ENCODE data around the gene LRRC42. TPM values are rescaled to one million over a fixed set of nuclear protein-coding genes. Genes with fewer than 3 reads are reported as not detected.
"Not testable (repeated sequence)": the region's sequence is repeated elsewhere in the genome, so short reads cannot be mapped to it uniquely, and the experiment has no call there.

Gene LRRC42
- total RNA-seq, 2 donors from 2014 or later: 2.3 to 17.1 TPM

DNA sequence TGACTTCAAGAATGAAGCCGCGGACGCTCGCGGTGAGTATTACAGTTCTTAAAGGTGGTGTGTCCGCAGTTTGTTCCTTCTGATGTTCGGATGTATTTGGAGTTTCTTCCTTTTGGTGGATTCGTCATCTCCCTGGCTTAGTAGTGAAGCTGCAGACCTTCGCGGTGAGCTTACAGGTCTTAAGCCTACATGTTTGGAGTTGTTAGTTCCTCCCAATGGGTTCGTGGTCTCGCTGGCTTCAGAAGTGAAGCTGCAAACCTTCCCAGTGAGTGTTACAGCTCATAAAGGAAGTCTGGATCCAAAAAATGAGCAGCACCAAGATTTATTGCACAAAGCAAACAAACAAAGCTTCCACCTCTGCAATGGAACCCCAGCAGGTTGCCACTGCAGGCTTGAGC lies 57.1 kb downstream of the LRRC42 start:
- no peaks in the 10 kb centered on the region for H3K4me1 ChIP-seq
- no peak overlapping the region for H3K4me3 ChIP-seq
- H3K36me3 ChIP-seq (replicated peaks in 1 of 2; ENCODE audit: insufficient read depth in 1 of 2, low read depth in 2 of 2): no peaks in the 10 kb centered on the region
- no peaks in the 10 kb centered on the region for H3K9me3 ChIP-seq
- H3K27me3 ChIP-seq: no peaks in the 10 kb centered on the region
- ATAC-seq: no peak
- DNase-seq: no peak
- WGBS, 2 donors: 91 to 96% methylated on average over 11 to 12 of the region's 12 CpGs
- TF ChIP-seq POLR2A (IDR thresholded peaks at IDR 0.05): no peak
- no peak overlapping the region for H3K27ac ChIP-seq
- intact Hi-C loops (cut with DNase I): no loop called here

DNA sequence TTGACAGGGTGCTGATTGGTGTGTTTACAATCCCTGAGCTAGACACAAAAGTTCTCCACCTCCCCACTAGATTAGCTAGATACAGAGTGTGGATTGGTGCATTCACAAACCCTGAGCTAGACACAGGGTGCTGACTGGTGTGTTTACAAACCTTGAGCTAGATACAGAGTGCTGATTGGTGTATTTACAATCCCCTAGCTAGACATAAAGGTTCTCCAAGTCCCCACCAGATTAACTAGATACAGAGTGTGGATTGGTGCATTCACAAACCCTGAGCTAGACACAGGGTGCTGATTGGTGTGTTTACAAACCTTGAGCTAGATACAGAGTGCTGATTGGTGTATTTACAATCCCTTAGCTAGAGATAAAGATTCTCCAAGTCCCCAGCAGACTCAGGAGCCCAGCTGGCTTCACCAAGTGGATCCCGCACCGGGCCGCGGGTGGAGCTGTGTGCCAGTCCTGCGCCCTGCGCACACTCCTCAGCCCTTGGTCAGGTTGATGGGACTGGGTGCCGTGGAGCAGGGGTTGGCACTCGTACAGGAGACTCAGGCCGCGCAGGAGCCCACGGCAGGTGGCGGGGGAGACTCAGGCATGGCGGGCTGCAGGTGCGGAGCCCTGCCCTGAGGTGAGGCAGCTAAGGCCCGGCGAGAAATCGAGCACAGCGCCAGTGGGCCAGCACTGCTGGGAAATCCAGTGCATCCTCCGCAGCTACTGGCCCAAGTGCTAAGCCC lies 57.8 kb downstream of the LRRC42 start:
- H3K27ac ChIP-seq; ATAC-seq; H3K27me3 ChIP-seq; intact Hi-C loops (cut with DNase I); DNase-seq; H3K9me3 ChIP-seq; H3K4me1 ChIP-seq; H3K36me3 ChIP-seq (replicated peaks in 1 of 2; ENCODE audit: insufficient read depth in 1 of 2, low read depth in 2 of 2); H3K4me3 ChIP-seq: not testable (repeated sequence)
- WGBS, 2 donors: 91 to 100% methylated on average over 2 to 18 of the region's 19 CpGs

DNA sequence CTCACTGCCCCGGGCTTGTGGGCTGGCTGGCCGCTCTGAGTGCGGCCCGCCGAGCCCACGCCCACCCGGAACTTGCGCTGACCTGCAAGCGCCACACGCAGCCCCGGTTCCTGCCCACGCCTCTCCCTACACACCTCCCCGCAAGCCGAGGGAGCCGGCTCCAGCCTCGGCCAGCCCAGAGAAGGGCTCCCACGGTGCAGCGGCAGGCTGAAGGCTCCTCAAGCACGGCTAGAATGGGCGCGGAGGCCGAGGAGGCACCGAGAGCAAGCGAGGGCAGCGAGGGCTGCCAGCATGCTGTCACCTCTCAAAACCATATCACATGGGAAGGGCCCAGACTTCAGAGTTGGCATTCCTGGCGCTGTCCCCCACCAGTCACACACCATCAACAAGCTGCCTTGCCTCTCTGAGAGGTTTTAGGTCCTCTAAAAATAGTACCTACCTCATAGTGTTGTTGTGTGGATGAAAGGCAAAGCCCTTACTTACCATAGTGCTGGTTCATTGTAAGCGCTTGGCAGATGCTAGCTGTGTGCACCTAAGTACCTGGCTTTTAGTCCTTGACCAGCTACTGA lies 58.4 kb downstream of the LRRC42 start:
- intact Hi-C loops (cut with DNase I): no loop called here
- Histone ChIP-seq H3K4me1 (no peaks in the 10 kb centered on the region), H3K9me3 (no peaks in the 10 kb centered on the region), H3K27me3 (no peaks in the 10 kb centered on the region), H3K4me3 (no peak overlapping the region), H3K27ac (no peak overlapping the region), H3K36me3 (replicated peaks in 1 of 2; ENCODE audit: insufficient read depth in 1 of 2, low read depth in 2 of 2) (no peaks in the 10 kb centered on the region)
- ATAC-seq (no peak), DNase-seq (no peak)
- no peak for TF ChIP-seq POLR2A (IDR thresholded peaks at IDR 0.05)
- TF ChIP-seq, protein P1, sequence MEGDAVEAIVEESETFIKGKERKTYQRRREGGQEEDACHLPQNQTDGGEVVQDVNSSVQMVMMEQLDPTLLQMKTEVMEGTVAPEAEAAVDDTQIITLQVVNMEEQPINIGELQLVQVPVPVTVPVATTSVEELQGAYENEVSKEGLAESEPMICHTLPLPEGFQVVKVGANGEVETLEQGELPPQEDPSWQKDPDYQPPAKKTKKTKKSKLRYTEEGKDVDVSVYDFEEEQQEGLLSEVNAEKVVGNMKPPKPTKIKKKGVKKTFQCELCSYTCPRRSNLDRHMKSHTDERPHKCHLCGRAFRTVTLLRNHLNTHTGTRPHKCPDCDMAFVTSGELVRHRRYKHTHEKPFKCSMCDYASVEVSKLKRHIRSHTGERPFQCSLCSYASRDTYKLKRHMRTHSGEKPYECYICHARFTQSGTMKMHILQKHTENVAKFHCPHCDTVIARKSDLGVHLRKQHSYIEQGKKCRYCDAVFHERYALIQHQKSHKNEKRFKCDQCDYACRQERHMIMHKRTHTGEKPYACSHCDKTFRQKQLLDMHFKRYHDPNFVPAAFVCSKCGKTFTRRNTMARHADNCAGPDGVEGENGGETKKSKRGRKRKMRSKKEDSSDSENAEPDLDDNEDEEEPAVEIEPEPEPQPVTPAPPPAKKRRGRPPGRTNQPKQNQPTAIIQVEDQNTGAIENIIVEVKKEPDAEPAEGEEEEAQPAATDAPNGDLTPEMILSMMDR (IDR thresholded peaks at IDR 0.05): no peak
- 97 to 100% methylated on average over 1 to 26 of the region's 27 CpGs for WGBS, 2 donors

DNA sequence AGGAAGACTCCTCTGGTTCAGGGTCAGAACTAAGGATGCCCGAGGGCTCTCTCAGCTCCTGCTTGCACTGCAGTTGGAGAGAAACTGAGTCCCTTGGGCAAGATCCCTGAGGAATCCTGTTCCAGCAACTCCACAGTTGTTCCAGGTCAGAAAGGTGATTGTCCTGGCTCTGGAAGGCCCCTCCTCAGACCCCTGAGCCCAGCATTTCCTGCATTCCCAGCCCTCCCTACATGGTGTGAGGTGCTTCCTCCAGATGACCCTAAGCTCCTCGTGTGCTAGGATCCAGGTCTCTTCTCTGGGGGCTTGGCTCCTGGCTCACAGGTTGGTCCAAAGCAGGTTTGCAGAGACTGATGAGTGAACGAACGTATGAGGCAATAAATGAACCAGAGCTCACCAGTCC lies 60.4 kb downstream of the LRRC42 start:
- no peak for ATAC-seq
- WGBS, 2 donors: 66 to 67% methylated on average over 4 of the region's 4 CpGs
- intact Hi-C loops (cut with DNase I): no loop called here
- DNase-seq: no peak
- no peaks in the 10 kb centered on the region for H3K27me3 ChIP-seq
- no peak for TF ChIP-seq POLR2A (IDR thresholded peaks at IDR 0.05)
- TF ChIP-seq, protein P1 (IDR thresholded peaks at IDR 0.05): no peak
- H3K27ac ChIP-seq: no peak overlapping the region
- H3K4me1 ChIP-seq: no peaks in the 10 kb centered on the region
- no peaks in the 10 kb centered on the region for H3K36me3 ChIP-seq (replicated peaks in 1 of 2; ENCODE audit: insufficient read depth in 1 of 2, low read depth in 2 of 2)
- H3K4me3 ChIP-seq: no peak overlapping the region
- H3K9me3 ChIP-seq: no peaks in the 10 kb centered on the region

DNA sequence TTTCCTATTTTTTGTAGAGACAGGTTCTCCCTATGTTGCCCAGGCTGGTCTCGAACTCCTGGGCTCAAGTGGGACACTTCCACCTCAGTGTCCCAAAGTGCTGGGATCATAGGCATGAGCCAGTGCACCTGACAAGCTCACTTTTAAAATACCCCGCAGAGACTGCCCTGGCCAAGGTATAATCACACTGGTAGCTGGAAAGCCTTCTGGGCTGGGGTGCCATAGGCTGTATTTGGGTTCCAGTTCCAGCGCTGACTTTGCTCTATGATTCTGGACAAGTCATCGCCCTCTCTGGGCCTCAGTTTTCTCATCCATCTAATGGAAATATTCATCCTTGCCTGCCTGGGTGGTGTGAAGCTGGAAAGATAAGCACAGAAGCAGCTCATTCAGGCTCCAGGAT lies 61.5 kb downstream of the LRRC42 start:
- H3K4me3 ChIP-seq: no peak overlapping the region
- no peak overlapping the region for H3K27ac ChIP-seq
- ATAC-seq (no peak), DNase-seq (no peak)
- H3K27me3 ChIP-seq: no peaks in the 10 kb centered on the region
- H3K36me3 ChIP-seq (replicated peaks in 1 of 2; ENCODE audit: insufficient read depth in 1 of 2, low read depth in 2 of 2): no peaks in the 10 kb centered on the region
- no peaks in the 10 kb centered on the region for H3K4me1 ChIP-seq
- H3K9me3 ChIP-seq: no peaks in the 10 kb centered on the region
- TF ChIP-seq, protein P1 (IDR thresholded peaks at IDR 0.05): no peak
- no peak for TF ChIP-seq POLR2A (IDR thresholded peaks at IDR 0.05)
- intact Hi-C loops (cut with DNase I): no loop called here
- 69 to 83% methylated on average over 4 of the region's 4 CpGs for WGBS, 2 donors

DNA sequence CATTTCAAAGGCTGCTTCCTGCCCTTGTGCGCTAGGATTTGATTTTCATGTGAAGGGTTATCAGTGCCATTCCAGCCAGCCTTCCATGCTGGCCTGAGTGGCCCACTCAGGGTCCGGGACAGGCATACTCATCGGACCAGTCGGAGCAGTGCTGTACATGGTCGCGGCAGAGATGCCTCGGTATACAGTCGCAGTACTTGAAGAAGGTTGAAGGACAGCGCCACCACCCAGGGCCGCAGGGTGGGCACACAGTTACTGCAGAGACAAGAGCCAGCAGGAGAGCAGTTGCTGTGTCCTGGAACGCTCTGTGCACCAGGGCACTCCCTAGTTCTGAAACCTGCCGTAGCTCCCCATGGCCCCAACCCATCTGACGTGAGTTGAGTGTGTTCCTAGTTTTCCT lies 62.7 kb downstream of the LRRC42 start:
- intact Hi-C loops (cut with DNase I): no loop called here
- no peak for DNase-seq
- ATAC-seq: no peak

More for the DNA sequence above, 62.7 kb downstream of the LRRC42 start:
- no peaks in the 10 kb centered on the region for H3K36me3 ChIP-seq (replicated peaks in 1 of 2; ENCODE audit: insufficient read depth in 1 of 2, low read depth in 2 of 2)
- TF ChIP-seq, protein P1 (IDR thresholded peaks at IDR 0.05): no peak
- TF ChIP-seq POLR2A (IDR thresholded peaks at IDR 0.05): no peak
- H3K27ac ChIP-seq: no peak overlapping the region
- WGBS, 2 donors: 64 to 76% methylated on average over 9 to 13 of the region's 13 CpGs
- H3K4me3 ChIP-seq: no peak overlapping the region
- no peaks in the 10 kb centered on the region for H3K9me3 ChIP-seq
- H3K27me3 ChIP-seq: no peaks in the 10 kb centered on the region
- no peaks in the 10 kb centered on the region for H3K4me1 ChIP-seq
